H9 (cell line): ENCODE results near the gene KHSRP. TPM values are rescaled to one million over a fixed set of nuclear protein-coding genes. Genes with fewer than 3 reads are reported as not detected.

Experiments
- DNase-seq: peaks from one replicate; pipeline ENCODE4 v3.0.0-alpha.2; 2017
- H2AFZ ChIP-seq: one replicate; pipeline ENCODE4 v1.6.1; 2013; ENCODE audit warnings: mild to moderate bottlenecking, low read length, control low read depth, moderate library complexity
- H2AK5ac ChIP-seq: 2 replicates; pipeline ENCODE4 v1.6.1; 2013; ENCODE audit warnings: low read length, control low read depth, mixed read lengths; ENCODE audit not compliant: insufficient read length
- H2BK120ac ChIP-seq: one replicate; pipeline ENCODE4 v1.6.1; 2013; ENCODE audit warnings: low read depth, mild to moderate bottlenecking, low read length, control low read depth, inconsistent platforms; ENCODE audit not compliant: poor library complexity, severe bottlenecking
- H2BK12ac ChIP-seq: 2 replicates; pipeline ENCODE4 v1.6.1; 2013; ENCODE audit warnings: low read length, control low read depth, mixed read lengths, low read depth; ENCODE audit not compliant: insufficient read length
- H2BK15ac ChIP-seq: 2 replicates; pipeline ENCODE4 v1.6.1; 2013; ENCODE audit warnings: low read depth, low read length, control low read depth
- H2BK20ac ChIP-seq: one replicate; pipeline ENCODE4 v1.6.1; 2013; ENCODE audit warnings: low read depth, mild to moderate bottlenecking, low read length, control low read depth, inconsistent platforms; ENCODE audit not compliant: poor library complexity, severe bottlenecking
- H2BK5ac ChIP-seq: 2 replicates; pipeline ENCODE4 v1.6.1; 2013; ENCODE audit warnings: low read length, control low read depth, mixed read lengths; ENCODE audit not compliant: insufficient read length
- H3K14ac ChIP-seq: 2 replicates; pipeline ENCODE4 v1.6.1; 2013; ENCODE audit warnings: low read length, control low read depth; ENCODE audit not compliant: insufficient read depth
- H3K18ac ChIP-seq: 2 replicates; pipeline ENCODE4 v1.6.1; 2013; ENCODE audit warnings: low read depth, mild to moderate bottlenecking, mixed read lengths, low read length, control low read depth; ENCODE audit not compliant: insufficient read length
- H3K23ac ChIP-seq: 2 replicates; pipeline ENCODE4 v1.6.1; 2013; ENCODE audit warnings: low read length, control low read depth, mixed read lengths, low read depth; ENCODE audit not compliant: insufficient read length
- H3K23me2 ChIP-seq: 2 replicates; pipeline ENCODE4 v1.6.1; 2013; ENCODE audit warnings: low read depth, mild to moderate bottlenecking, mixed read lengths, low read length, control low read depth; ENCODE audit not compliant: insufficient read length, poor library complexity, severe bottlenecking
- H3K27ac ChIP-seq: 2 replicates; pipeline ENCODE4 v1.5.1; 2013; ENCODE audit warnings: low read length, control low read depth, mixed read lengths, low read depth; ENCODE audit not compliant: insufficient read length
- H3K27me3 ChIP-seq: 2 replicates; pipeline ENCODE4 v1.6.1; 2013; ENCODE audit warnings: low read length, control low read depth, inconsistent platforms; ENCODE audit not compliant: insufficient read depth
- H3K4ac ChIP-seq: 2 replicates; pipeline ENCODE4 v1.6.1; 2013; ENCODE audit warnings: low read depth, mild to moderate bottlenecking, control low read depth, inconsistent platforms, low read length, moderate library complexity
- H3K4me1 ChIP-seq: 2 replicates; pipeline ENCODE4 v1.6.1; 2013; ENCODE audit warnings: low read length, control low read depth, inconsistent platforms; ENCODE audit not compliant: insufficient read depth
- H3K4me2 ChIP-seq: 2 replicates; pipeline ENCODE4 v1.6.1; 2013; ENCODE audit warnings: low read length, control low read depth, mixed read lengths; ENCODE audit not compliant: insufficient read length, insufficient read depth
- H3K56ac ChIP-seq: 2 replicates; pipeline ENCODE4 v1.6.1; 2013; ENCODE audit warnings: low read depth, mild to moderate bottlenecking, mixed read lengths, low read length, control low read depth; ENCODE audit not compliant: insufficient read length
- H3K79me1 ChIP-seq: 2 replicates; pipeline ENCODE4 v1.6.1; 2013; ENCODE audit warnings: low read depth, mild to moderate bottlenecking, moderate library complexity, low read length, control low read depth, inconsistent platforms; ENCODE audit not compliant: insufficient read depth, poor library complexity, severe bottlenecking
- H3K79me2 ChIP-seq: 2 replicates; pipeline ENCODE4 v1.6.1; 2013; ENCODE audit warnings: low read length, control low read depth, inconsistent platforms; ENCODE audit not compliant: insufficient read depth
- H3K9ac ChIP-seq: 2 replicates; pipeline ENCODE4 v1.6.1; 2013; ENCODE audit warnings: low read length, control low read depth, mixed read lengths; ENCODE audit not compliant: insufficient read length; ENCODE audit errors: extremely low read depth
- H3K9me3 ChIP-seq: one replicate; pipeline ENCODE4 v1.6.1; 2013; ENCODE audit warnings: low read depth, low read length, inconsistent platforms; ENCODE audit not compliant: control insufficient read depth
- H3T11ph ChIP-seq: one replicate; pipeline ENCODE4 v1.6.1; 2013; ENCODE audit warnings: mild to moderate bottlenecking, low read length, control low read depth, inconsistent platforms
- H4K20me1 ChIP-seq: one replicate; pipeline ENCODE4 v1.6.1; 2013; ENCODE audit not compliant: control insufficient read depth, insufficient read length, insufficient read depth
- H4K5ac ChIP-seq: 2 replicates; pipeline ENCODE4 v1.6.1; 2013; ENCODE audit warnings: low read depth, mild to moderate bottlenecking, mixed read lengths, low read length, control low read depth; ENCODE audit not compliant: insufficient read length
- H4K8ac ChIP-seq: replicated peaks from 2 replicates; pipeline ENCODE4 v1.6.1; 2013; ENCODE audit warnings: low read length, control low read depth, mixed read lengths, low read depth; ENCODE audit not compliant: insufficient read length
- H4K91ac ChIP-seq: 2 replicates; pipeline ENCODE4 v1.6.1; 2013; ENCODE audit warnings: low read depth, mild to moderate bottlenecking, moderate library complexity, mixed read lengths, low read length, control low read depth; ENCODE audit not compliant: insufficient read length
- H3K27ac Mint-ChIP-seq, 3 experiments: 2 replicates in 2 of 3; 3 replicates in 1 of 3; pipeline ENCODE4 v1.8.0; 2020 to 2021; ENCODE audit warnings: mixed read lengths in 3 of 3, mild to moderate bottlenecking in 1 of 3, moderate library complexity in 1 of 3
- H3K27me3 Mint-ChIP-seq: 2 replicates; pipeline ENCODE4 v1.8.0; 2021; ENCODE audit warnings: low read depth, mild to moderate bottlenecking, moderate library complexity, mixed read lengths
- H3K36me3 Mint-ChIP-seq, 3 experiments: 2 replicates in 2 of 3; 3 replicates in 1 of 3; pipeline ENCODE4 v1.8.0; 2020 to 2021; ENCODE audit warnings: low read depth in 3 of 3, mixed read lengths in 3 of 3; ENCODE audit not compliant: insufficient read depth in 1 of 3
- H3K4me1 Mint-ChIP-seq, 2 experiments: 2 replicates each; pipeline ENCODE4 v1.8.0; 2020; ENCODE audit warnings: mixed read lengths in 2 of 2
- H3K4me3 Mint-ChIP-seq, 2 experiments: 2 replicates in 1 of 2; 3 replicates in 1 of 2; pipeline ENCODE4 v1.8.0; 2020 to 2021; ENCODE audit warnings: mild to moderate bottlenecking in 2 of 2, mixed read lengths in 2 of 2, moderate library complexity in 1 of 2
- H3K9me3 Mint-ChIP-seq, 2 experiments: 2 replicates in 1 of 2; 3 replicates in 1 of 2; pipeline ENCODE4 v1.8.0; 2020; ENCODE audit warnings: mild to moderate bottlenecking in 2 of 2, mixed read lengths in 2 of 2, moderate library complexity in 1 of 2
- WGBS: extraction: QIAGEN DNeasy Blood & Tissue Kit; methylation state at CpG from one replicate; pipeline ENCODE4 v1.1.7; 2013; ENCODE audit warnings: missing lambda C conversion rate, low lambda C conversion rate, mixed read lengths; ENCODE audit not compliant: insufficient read length; ENCODE audit errors: extremely low coverage; 5-methylcytosine and 5-hydroxymethylcytosine counted together
- total RNA-seq: library from RNA; stranded (reverse); gene quantifications from 2 replicates; pipeline ENCODE4 v1.2.1, GENCODE V29; 2021
- TF ChIP-seq, protein P1 (sequence below): fragments of 200-600 bp; sonication (generic); conservative IDR thresholded peaks from 3 replicates; pipeline ENCODE4 v1.8.0; 2021; ENCODE audit warnings: antibody characterized with exemption, mild to moderate bottlenecking

Gene KHSRP
- total RNA-seq, 1 experiment from 2014 or later: 602 TPM

DNA sequence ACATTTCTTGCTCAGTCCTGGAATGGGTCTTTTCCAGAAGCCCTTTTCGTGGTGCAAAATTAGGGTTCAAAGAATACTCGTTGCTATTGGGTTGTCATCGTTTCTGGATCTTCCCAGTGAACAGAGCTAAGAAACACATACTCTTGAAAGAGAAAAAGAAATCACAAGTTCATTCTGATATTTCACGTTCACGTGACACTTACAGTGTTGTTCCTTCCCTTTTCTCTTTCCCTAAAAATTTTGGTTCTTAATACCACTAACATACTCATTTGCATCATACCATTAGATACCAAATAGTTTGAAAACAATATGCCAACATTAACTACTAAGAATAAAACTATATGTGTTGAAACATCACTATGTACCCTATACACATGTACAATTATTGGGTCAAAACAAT, 18.2 kb downstream of the KHSRP start:
- Mint-ChIP-seq H3K9me3 (no peaks in the 10 kb centered on the region), H3K27ac (no peak overlapping the region), H3K4me3 (no peak overlapping the region), H3K27me3 (no peaks in the 10 kb centered on the region; the same call in 1 of the 2 replicates), H3K36me3 (no peaks in the 10 kb centered on the region), H3K4me1 (no peaks in the 10 kb centered on the region)
- no peak overlapping the region for H2BK5ac ChIP-seq
- no peaks in the 10 kb centered on the region for H3K79me2 ChIP-seq
- no CpG with 5 or more reads among the region's 5 CpGs for WGBS
- H3K4me2 ChIP-seq: no peak overlapping the region
- H3K18ac ChIP-seq: no peak overlapping the region
- no peak overlapping the region for H2AK5ac ChIP-seq
- no peak overlapping the region for H3K23ac ChIP-seq
- no peak for DNase-seq
- H2BK12ac ChIP-seq: no peak overlapping the region
- H3K4me1 ChIP-seq: no peaks in the 10 kb centered on the region
- no peak overlapping the region for H3K14ac ChIP-seq
- no peak overlapping the region for H3K4ac ChIP-seq
- no peak overlapping the region for H4K91ac ChIP-seq
- H2BK15ac ChIP-seq: no peak overlapping the region
- no peaks in the 10 kb centered on the region for H3K9me3 ChIP-seq
- no peak overlapping the region for H4K5ac ChIP-seq
- no peak overlapping the region for H4K8ac ChIP-seq
- no peaks in the 10 kb centered on the region for H4K20me1 ChIP-seq
- no peak overlapping the region for H2BK20ac ChIP-seq
- H3K27ac ChIP-seq: no peak overlapping the region
- H3T11ph ChIP-seq: no peak overlapping the region
- no peak overlapping the region for H3K56ac ChIP-seq
- no peaks in the 10 kb centered on the region for H3K79me1 ChIP-seq
- H3K27me3 ChIP-seq: no peaks in the 10 kb centered on the region
- TF ChIP-seq, protein P1, sequence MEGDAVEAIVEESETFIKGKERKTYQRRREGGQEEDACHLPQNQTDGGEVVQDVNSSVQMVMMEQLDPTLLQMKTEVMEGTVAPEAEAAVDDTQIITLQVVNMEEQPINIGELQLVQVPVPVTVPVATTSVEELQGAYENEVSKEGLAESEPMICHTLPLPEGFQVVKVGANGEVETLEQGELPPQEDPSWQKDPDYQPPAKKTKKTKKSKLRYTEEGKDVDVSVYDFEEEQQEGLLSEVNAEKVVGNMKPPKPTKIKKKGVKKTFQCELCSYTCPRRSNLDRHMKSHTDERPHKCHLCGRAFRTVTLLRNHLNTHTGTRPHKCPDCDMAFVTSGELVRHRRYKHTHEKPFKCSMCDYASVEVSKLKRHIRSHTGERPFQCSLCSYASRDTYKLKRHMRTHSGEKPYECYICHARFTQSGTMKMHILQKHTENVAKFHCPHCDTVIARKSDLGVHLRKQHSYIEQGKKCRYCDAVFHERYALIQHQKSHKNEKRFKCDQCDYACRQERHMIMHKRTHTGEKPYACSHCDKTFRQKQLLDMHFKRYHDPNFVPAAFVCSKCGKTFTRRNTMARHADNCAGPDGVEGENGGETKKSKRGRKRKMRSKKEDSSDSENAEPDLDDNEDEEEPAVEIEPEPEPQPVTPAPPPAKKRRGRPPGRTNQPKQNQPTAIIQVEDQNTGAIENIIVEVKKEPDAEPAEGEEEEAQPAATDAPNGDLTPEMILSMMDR: no peak
- H2AFZ ChIP-seq: no peak overlapping the region
- no peak overlapping the region for H2BK120ac ChIP-seq
- no peak overlapping the region for H3K9ac ChIP-seq
- no peaks in the 10 kb centered on the region for H3K23me2 ChIP-seq
